Activated naive CD8-positive, alpha-beta T cell treated with anti-CD3 and anti-CD28 coated beads, Interleukin-2, amount 50 U/mL, for 24 hours (primary cell): ENCODE results near the gene IGF1R.

Source experiments
- ATAC-seq: fragments of 150-1000 bp; cut with Tn5 transposase; one replicate; pipeline ENCODE4 v1.10.0; 2021
- DNase-seq: peaks from one replicate; pipeline ENCODE4 v3.0.0; 2021
- H3K27ac Mint-ChIP-seq: one replicate; pipeline ENCODE4 v1.8.0; 2021; ENCODE audit warnings: mild to moderate bottlenecking, mixed read lengths
- H3K27me3 Mint-ChIP-seq: one replicate; pipeline ENCODE4 v1.8.0; 2021; ENCODE audit warnings: mixed read lengths
- H3K36me3 Mint-ChIP-seq: one replicate; pipeline ENCODE4 v1.8.0; 2021; ENCODE audit warnings: low read depth, mixed read lengths
- H3K4me1 Mint-ChIP-seq: one replicate; pipeline ENCODE4 v1.8.0; 2021; ENCODE audit warnings: mixed read lengths
- H3K4me3 Mint-ChIP-seq: one replicate; pipeline ENCODE4 v1.8.0; 2021; ENCODE audit warnings: mild to moderate bottlenecking, moderate library complexity, mixed read lengths
- H3K9me3 Mint-ChIP-seq: one replicate; pipeline ENCODE4 v1.8.0; 2021; ENCODE audit warnings: mixed read lengths

Gene IGF1R

DNA sequence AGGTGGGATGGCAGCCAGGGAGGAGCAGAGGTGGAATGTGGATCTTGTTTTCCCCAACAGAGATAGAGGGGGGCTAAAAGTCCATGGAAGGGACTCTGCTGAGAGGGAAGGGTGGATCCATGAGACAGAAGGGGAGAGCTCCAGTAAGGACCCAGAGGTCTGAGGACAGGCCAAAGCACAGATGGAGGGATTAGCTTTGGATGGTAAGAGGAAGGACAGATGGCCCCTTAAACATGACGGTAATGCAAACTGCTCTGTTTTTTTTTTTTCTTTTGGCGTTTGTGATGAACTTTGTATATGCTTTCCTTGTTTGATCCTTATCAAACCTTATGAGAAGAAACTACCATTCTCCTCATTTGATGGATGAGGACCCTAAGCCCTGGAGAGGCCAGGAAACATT, 96.2 kb downstream of the IGF1R start:
- Mint-ChIP-seq H3K4me3 (no peak overlapping the region), H3K4me1 (peaks cover 54% of the 10 kb centered on the region), H3K9me3 (no peaks in the 10 kb centered on the region), H3K27me3 (no peaks in the 10 kb centered on the region), H3K36me3 (no peaks in the 10 kb centered on the region), H3K27ac (no peak overlapping the region)
- ATAC-seq (no peak), DNase-seq (no peak)

DNA sequence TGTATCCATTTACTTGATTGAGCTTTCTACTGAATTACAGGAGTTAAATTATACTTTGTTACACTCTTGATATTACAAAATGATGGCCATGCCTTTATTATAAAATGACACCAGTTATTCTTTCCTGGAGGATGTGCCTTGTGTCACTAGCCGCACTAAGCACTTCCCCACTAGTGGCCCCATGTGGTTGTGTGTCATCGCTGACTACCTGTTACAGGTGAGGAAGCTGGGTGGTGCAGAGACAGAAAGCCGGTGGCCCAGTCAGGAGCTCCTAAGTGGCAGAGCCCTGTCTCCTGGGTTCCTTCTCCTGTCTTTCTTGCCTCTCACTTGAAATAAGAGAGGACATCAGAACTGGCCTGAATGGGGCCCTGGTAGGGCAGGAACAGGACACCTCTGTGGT, 96.8 kb downstream of the IGF1R start:
- no peak for DNase-seq
- Mint-ChIP-seq H3K27me3 (no peaks in the 10 kb centered on the region), H3K4me1 (peaks cover 48% of the 10 kb centered on the region), H3K9me3 (no peaks in the 10 kb centered on the region), H3K36me3 (no peaks in the 10 kb centered on the region), H3K4me3 (no peak overlapping the region), H3K27ac (no peak overlapping the region)
- ATAC-seq = no peak

DNA sequence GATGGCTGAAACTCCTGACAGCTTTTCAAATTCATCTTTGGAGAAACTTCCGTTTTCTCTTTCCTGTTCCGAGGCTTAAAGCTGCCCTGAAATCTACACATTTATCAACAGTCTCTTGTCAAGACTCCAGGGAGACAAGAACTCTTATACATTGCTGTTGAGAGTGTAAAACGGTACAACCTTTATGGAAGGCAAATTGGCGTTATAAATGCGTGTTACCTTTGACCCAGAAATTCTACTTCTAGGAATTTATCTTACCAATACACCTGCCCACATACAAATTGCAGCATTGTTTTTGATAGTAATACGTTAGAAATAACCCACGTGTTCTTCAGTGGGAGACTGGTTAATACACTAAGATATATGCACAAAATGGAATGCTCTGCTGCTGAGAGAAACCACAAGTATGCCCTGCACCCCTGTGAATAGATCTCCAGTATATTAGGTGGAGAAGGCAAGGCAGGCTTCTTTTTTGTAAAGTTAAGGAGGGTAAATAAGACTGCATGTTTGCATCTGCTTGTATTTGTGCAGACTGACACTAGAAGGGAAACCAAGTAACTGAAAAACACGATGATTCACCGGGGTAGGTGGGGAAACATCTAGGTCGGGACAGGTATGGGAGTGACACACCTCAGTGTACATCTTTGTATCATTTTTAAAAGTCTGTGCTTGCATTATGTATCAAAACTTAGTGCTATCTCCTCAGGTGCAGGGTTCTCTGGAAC, 97.5 kb downstream of the IGF1R start:
- DNase-seq (no peak), ATAC-seq (no peak)
- Mint-ChIP-seq H3K4me1 (peaks cover 42% of the 10 kb centered on the region), H3K36me3 (no peaks in the 10 kb centered on the region), H3K4me3 (no peak overlapping the region), H3K9me3 (no peaks in the 10 kb centered on the region), H3K27me3 (no peaks in the 10 kb centered on the region), H3K27ac (no peak overlapping the region)

DNA sequence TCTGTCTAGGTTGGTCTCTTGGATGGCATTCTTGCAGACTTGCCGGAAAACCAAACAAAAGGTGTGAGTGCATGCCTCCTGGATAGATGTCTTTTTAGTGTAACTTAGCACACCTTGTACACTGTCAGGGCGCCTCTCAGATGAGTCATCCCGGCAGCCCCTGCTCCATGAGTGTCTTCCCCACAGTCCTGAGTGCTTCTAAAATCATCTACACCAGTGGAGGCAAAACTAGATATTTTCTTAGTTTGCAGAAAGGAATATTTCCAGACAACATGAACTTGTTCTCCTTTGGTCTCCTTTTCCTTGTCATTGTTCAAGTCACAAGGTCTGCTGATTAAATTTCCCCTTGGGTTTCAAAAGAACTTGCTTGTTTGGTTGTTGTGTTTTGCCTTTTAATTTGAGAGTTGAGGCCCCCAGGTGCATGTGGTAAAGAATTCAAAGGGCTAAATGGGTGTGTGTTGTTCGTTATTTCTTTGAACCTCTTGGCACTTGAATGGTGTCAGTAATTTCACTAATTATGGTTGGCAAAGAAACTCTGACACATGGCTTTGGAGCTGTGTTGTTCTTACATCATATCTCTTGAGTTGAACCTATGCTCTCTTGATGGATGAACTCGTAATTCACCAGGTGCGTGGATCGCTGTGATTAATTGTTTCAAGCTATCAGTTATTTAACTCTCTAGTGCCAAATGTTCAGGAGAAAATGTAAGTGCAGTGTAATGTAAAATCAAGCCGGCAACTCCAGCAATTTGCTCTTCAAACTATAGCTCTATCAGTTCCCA, 98.2 kb downstream of the IGF1R start:
- H3K36me3 Mint-ChIP-seq = no peaks in the 10 kb centered on the region
- H3K4me3 Mint-ChIP-seq = no peak overlapping the region
- H3K4me1 Mint-ChIP-seq = peaks cover 42% of the 10 kb centered on the region
- DNase-seq (no peak), ATAC-seq (no peak)
- H3K27me3 Mint-ChIP-seq = no peaks in the 10 kb centered on the region
- no peaks in the 10 kb centered on the region for H3K9me3 Mint-ChIP-seq
- H3K27ac Mint-ChIP-seq = no peak overlapping the region

DNA sequence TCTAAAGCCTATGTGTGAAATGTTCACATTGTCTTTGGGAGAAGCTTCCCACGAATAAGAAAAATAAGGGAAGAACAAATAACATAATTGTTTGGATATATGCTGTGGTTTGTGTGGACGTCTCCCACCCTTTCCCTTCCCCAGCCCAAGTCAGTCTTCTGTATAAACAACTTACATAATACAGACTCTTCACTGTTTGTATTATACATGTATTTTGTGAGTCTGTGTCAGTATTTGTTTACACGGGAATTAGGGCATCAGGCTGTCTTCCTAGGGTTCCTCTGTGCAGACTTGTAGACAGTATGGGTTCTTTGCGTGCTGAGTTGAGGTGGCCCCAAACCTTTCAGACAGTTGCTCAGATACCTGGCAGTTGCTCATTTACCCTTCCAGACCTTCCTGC, 103.4 kb downstream of the IGF1R start:
- no peak for ATAC-seq

DNA sequence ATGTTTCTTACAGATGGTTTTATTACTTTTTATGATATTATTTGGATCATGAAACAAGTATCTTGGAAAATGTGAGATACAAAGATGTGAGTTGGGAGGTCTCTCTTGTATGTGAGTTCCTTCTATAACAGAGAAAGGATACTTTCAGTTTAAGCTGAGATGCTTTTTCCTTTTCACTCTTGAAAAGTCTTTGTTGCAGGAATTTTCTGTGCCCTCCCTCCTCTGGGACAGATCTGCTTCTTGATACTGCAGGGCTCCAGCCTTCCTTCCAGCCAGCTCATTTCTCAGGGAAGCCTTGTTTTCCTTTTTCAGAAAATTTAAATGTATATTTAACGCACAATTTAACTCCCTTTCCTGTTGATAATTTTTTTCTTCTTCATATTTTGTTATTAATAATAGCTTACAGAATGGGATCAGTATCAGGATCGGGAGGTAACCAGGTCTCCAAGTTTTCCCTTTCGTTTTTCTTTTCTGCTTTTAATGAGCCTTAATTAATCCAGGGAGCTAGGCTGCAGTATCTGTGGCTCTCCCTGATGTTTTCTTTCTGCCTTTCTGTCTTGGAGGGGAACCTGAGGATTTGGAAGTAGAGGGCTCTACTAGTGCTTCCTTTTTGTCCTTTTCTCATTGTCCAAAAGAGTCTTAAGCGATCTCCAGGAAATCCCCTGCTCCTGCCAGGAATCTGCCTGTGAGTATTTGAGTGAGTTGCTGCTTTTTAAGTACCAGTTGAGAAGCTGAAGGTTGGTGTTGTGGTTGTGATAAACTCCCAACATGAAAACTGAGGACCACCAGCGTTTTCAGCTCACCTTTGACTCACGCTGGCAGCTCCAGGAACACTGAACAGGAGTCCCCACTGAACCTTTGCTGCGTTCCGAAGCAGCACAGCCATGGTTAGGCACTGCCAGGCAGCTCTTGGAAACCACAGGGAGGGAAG, 105.7 kb downstream of the IGF1R start:
- DNase-seq (no peak), ATAC-seq (no peak)
- Mint-ChIP-seq H3K4me1 (peaks cover 21% of the 10 kb centered on the region), H3K27ac (no peak overlapping the region), H3K9me3 (no peaks in the 10 kb centered on the region), H3K27me3 (no peaks in the 10 kb centered on the region), H3K4me3 (no peak overlapping the region), H3K36me3 (no peaks in the 10 kb centered on the region)

More for the DNA sequence above, 103.4 kb downstream of the IGF1R start:
- Mint-ChIP-seq H3K27ac (no peak overlapping the region), H3K4me1 (peaks cover 16% of the 10 kb centered on the region), H3K4me3 (no peak overlapping the region), H3K36me3 (no peaks in the 10 kb centered on the region), H3K9me3 (no peaks in the 10 kb centered on the region), H3K27me3 (no peaks in the 10 kb centered on the region)
- no peak for DNase-seq

DNA sequence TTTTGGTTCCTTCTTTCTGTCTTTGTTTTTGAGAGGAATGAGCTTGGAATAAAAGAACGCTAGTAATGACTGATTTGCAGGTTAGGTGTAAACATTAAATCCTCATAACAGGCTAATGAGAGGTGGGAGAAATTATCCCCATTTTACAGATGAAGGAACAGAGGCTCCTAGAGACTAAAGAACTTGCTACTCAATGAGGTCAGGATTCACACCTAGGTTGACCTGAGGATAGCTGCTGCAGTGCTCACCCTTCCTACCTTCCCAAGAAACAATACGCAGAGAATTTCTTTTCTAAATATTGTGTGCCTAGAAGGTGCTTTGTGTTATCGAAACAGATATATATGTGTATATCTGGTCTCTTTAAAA, 106.3 kb downstream of the IGF1R start:
- no peak for DNase-seq
- ATAC-seq = no peak
- Mint-ChIP-seq H3K4me3 (no peak overlapping the region), H3K27me3 (no peaks in the 10 kb centered on the region), H3K4me1 (peaks cover 21% of the 10 kb centered on the region), H3K36me3 (no peaks in the 10 kb centered on the region), H3K27ac (no peak overlapping the region), H3K9me3 (no peaks in the 10 kb centered on the region)

DNA sequence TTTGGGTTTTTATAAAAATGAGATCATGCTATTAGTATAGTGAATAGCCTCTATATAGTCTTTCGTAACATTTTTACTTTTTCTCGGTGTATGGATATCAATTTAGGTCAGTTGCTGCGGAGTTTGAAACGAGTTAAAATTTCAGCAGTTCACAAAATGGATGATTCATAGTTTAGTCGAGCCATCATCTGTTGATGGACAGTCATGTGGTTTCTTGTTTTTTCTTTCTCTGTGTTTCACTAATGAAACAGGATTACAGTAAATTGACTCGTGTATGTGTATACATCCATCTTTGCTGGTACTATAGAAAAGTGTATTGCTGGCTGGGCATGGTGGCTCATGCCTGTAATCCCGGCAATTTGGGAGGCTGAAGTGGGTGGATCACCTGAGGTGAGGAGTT, 106.8 kb downstream of the IGF1R start:
- H3K4me1 Mint-ChIP-seq = peaks cover 21% of the 10 kb centered on the region

DNA sequence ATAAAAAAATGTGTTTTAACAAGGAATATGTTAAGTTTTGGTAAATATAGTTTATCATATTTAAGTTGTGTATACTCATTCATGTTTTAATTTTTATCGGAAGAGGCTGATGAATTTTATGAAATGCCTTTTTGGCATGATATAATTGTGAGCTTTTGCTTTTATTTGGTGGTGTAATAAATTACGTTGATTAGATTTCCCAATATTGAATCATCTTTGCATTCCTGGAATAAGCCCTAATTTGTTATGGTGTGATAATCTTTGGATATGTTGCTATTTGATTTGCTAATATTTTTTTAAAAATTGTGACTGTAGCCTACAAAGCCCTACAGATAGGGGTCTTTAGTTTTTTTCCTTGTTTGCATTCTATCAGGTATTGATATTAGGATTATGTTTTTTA, 107.4 kb downstream of the IGF1R start:
- no peaks in the 10 kb centered on the region for H3K9me3 Mint-ChIP-seq
- ATAC-seq (no peak), DNase-seq (no peak)
- no peak overlapping the region for H3K27ac Mint-ChIP-seq
- no peaks in the 10 kb centered on the region for H3K27me3 Mint-ChIP-seq
- H3K4me3 Mint-ChIP-seq = no peak overlapping the region
- no peaks in the 10 kb centered on the region for H3K36me3 Mint-ChIP-seq
- peaks cover 21% of the 10 kb centered on the region for H3K4me1 Mint-ChIP-seq

More for the DNA sequence above, 106.8 kb downstream of the IGF1R start:
- no peak for DNase-seq
- H3K27me3 Mint-ChIP-seq = no peaks in the 10 kb centered on the region
- no peak for ATAC-seq
- no peaks in the 10 kb centered on the region for H3K36me3 Mint-ChIP-seq
- no peaks in the 10 kb centered on the region for H3K9me3 Mint-ChIP-seq
- H3K27ac Mint-ChIP-seq = no peak overlapping the region
- no peak overlapping the region for H3K4me3 Mint-ChIP-seq

DNA sequence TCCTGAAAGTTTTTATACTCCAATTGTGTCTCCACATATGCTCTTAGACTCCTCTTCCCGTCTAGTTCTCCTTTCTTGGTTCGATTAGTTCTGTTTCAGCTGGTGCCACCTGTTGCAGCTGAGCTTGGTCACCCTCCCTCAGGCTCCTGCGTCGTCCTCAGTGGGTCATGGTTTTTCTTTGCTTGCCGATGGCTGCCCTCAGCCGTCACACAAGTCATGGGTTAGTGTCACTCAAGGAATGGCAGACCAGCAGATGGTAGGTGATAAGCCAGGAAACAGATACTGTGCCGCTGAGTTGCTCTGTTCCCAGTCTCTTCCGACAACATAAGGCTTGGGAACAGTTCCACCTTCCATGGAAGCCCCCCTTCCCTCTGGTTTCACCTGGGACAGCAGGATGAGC, 109.9 kb downstream of the IGF1R start:
- no peaks in the 10 kb centered on the region for H3K36me3 Mint-ChIP-seq
- no peak for ATAC-seq
- H3K27ac Mint-ChIP-seq = no peak overlapping the region
- H3K4me1 Mint-ChIP-seq = peaks cover 29% of the 10 kb centered on the region
- H3K27me3 Mint-ChIP-seq = no peaks in the 10 kb centered on the region
- H3K9me3 Mint-ChIP-seq = no peaks in the 10 kb centered on the region
- H3K4me3 Mint-ChIP-seq = no peak overlapping the region
- no peak for DNase-seq

DNA sequence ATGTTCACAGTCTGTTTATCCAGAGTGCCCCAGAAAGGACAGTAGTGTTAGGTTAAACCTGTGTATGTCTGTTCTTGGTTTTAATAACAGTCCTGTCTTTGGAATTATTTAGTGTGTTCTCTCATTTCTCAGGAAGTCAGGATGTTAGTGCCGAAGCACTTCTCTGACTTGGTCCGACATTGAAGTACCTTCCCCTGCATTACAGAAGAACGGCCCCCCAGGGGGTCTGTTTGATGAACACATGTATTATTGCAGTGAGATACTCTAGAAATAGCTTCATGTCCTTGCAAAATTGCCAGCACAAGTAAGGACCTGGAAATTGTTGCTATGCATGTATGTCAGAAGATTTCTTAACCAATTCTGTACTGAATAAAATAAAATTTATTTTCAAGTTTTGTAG, 110.9 kb downstream of the IGF1R start:
- Mint-ChIP-seq H3K9me3 (no peaks in the 10 kb centered on the region), H3K36me3 (no peaks in the 10 kb centered on the region), H3K4me3 (no peak overlapping the region), H3K27ac (no peak overlapping the region), H3K27me3 (no peaks in the 10 kb centered on the region), H3K4me1 (peaks cover 22% of the 10 kb centered on the region)
- no peak for ATAC-seq
- no peak for DNase-seq

DNA sequence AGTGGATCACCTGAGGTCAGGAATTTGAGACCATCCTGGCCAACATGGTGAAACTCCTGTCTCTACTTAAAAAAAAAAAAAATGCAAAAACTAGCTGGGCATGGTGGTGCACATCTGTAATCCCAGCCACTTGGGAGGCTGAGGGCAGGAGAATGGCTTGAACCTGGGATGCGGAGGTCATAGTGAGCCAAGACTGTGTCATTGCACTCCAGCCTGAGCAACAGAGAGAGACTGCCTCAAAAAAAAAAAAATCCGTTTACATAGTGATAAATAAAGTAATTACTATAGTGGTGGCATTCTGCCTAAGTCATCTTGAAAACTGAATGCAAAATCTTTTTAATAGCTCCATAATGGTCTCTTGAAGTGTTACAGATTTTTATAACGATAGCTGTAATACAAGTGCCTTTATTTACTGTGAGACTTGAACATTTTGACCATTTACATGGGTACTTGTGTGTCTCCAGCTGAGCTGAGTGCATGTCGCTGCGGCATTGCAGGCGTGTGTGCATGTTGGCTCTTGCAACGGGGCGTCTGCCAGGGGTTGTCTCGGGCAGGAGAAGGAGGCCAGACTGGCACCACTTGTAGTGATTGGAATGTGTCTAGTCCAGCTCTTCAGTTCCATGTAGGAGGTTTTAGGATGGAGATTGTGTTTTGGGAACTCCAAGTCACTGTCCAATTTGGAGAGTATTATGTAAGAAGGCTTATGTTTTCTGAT, 111.9 kb downstream of the IGF1R start:
- no peak overlapping the region for H3K27ac Mint-ChIP-seq
- H3K9me3 Mint-ChIP-seq = no peaks in the 10 kb centered on the region
- H3K27me3 Mint-ChIP-seq = no peaks in the 10 kb centered on the region
- ATAC-seq (no peak), DNase-seq (no peak)
- no peak overlapping the region for H3K4me3 Mint-ChIP-seq
- H3K36me3 Mint-ChIP-seq = no peaks in the 10 kb centered on the region
- H3K4me1 Mint-ChIP-seq = peaks cover 16% of the 10 kb centered on the region

DNA sequence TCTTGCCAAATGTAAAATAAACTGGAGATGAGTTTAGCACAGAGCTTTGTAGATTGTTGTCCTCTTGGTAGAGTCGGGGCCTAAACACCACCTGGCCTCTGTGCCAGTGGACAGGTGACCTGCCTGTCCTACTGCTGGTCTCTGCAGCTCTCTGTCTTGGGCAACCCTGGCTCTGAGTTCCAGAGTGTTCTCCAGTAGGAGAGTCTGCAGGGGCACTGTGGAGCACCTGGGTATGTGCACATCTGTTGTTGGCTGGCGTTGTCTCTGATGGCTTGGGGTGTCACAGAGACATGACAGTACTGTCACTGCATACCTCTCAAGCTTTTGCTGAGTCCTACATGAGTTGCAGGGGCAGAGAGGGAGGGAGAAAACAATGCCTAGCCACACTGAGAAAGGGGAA, 112.6 kb downstream of the IGF1R start:
- Mint-ChIP-seq H3K36me3 (no peaks in the 10 kb centered on the region), H3K27ac (no peak overlapping the region), H3K4me1 (peaks cover 15% of the 10 kb centered on the region), H3K9me3 (no peaks in the 10 kb centered on the region), H3K4me3 (no peak overlapping the region), H3K27me3 (no peaks in the 10 kb centered on the region)
- no peak for DNase-seq
- no peak for ATAC-seq

DNA sequence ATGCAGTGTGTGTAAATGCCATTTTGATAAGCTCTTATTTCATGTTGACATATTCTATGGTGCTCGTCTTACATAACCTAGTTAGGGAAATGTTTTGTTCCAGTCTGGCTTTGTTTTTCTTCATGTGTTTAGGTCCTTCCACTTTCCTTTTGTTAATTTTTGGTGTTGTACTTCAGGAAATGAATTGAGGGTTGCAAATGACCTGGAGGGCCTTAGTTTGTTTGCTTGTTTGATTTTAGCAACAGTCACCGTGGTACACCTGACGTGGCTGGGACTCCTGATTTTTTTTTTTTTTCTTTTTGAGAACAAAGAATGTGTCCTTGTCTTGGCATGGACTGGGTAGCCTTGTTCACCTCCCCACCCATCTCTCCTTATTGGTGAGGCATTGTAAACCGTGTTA, 114.8 kb downstream of the IGF1R start:
- Mint-ChIP-seq H3K36me3 (no peaks in the 10 kb centered on the region), H3K4me3 (no peak overlapping the region), H3K27me3 (no peaks in the 10 kb centered on the region), H3K27ac (no peak overlapping the region), H3K9me3 (no peaks in the 10 kb centered on the region), H3K4me1 (peaks cover 18% of the 10 kb centered on the region)
- ATAC-seq (no peak), DNase-seq (no peak)
